ENCODE data around the gene FNDC11.

The FNDC11 gene

GRCh38 chr20:63540417-63541186 is 13.4 kb upstream of the FNDC11 start:
- peak; percentile 79 for DNase-seq

GRCh38 chr20:63541371-63541770 is 12.6 kb upstream of the FNDC11 start:
- DNase-seq = no peak

GRCh38 chr20:63542031-63542559 is 11.9 kb upstream of the FNDC11 start:
- no peak for DNase-seq

- DNase-seq = no peak
Observed at GRCh38 chr20:63542696-63543095, 11.3 kb upstream of the FNDC11 start.

- no peak for DNase-seq
Observed at GRCh38 chr20:63543131-63543530, 10.8 kb upstream of the FNDC11 start.

- no peak for DNase-seq
Observed at GRCh38 chr20:63543733-63544132, 10.2 kb upstream of the FNDC11 start.

GRCh38 chr20:63544241-63544957 is 9.6 kb upstream of the FNDC11 start:
- no peak for DNase-seq

- DNase-seq = no peak
Observed at GRCh38 chr20:63544958-63545516, 8.9 kb upstream of the FNDC11 start.

GRCh38 chr20:63545814-63546213 is 8.1 kb upstream of the FNDC11 start:
- no peak for DNase-seq

- DNase-seq = no peak
Observed at GRCh38 chr20:63546256-63546955, 7.6 kb upstream of the FNDC11 start.

- DNase-seq = no peak
Observed at GRCh38 chr20:63546956-63547724, 6.8 kb upstream of the FNDC11 start.

- no peak for DNase-seq
Observed at GRCh38 chr20:63547725-63548480, 6.1 kb upstream of the FNDC11 start, which contains the start of gene SRMS. TSS of gene SRMS (minus strand) at chr20:63547749. CDS start at chr20:63547463, 286 bp downstream.

- DNase-seq = no peak
Observed at GRCh38 chr20:63548542-63548941, 5.4 kb upstream of the FNDC11 start.

GRCh38 chr20:63549019-63549418 is 4.9 kb upstream of the FNDC11 start:
- no peak for DNase-seq

- DNase-seq = no peak
Observed at GRCh38 chr20:63549679-63550282, 4.2 kb upstream of the FNDC11 start.

- peak; percentile 38 for DNase-seq
Observed at GRCh38 chr20:63551068-63551467, 2.9 kb upstream of the FNDC11 start.

GRCh38 chr20:63552481-63553249 is 1.3 kb upstream of the FNDC11 start:
- DNase-seq = peak; percentile 22

GRCh38 chr20:63553251-63553932 is 567 bp upstream of the FNDC11 start:
- peak; percentile 84 for DNase-seq
